ENCODE results near the gene POTEH. TPM values are rescaled to one million over a fixed set of nuclear protein-coding genes. Genes with fewer than 3 reads are reported as not detected.
"Not testable (repeated sequence)": the region's sequence is repeated elsewhere in the genome, so short reads cannot be mapped to it uniquely, and the experiment has no call there.

POTEH gene
- total RNA-seq (2014; rRNA removed; shearing (Covaris generic)) (not detected in 2 replicates), polyA plus RNA-seq (2016; fragmentation: Nextera tagmentation; extraction: Ambion mirVana) (not detected in 2 replicates)

DNA sequence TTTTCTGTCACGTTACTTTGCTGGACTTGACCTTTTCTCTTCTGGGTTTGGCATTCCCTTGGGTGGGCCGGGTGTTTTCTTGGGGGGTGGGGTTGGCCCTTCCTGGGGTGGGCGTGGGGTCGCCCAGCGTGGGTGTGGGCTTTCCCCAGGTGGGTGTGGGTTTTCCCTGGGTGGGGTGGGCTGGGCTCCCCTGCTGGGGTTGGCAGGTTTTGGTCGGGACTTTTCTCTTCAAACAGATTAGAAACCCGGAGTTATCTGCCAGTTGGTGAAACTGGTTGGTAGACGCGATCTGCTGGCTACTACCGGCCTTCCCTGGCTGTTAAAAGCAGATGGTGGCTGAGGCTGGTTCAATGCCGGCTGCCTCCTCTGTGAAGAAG is at the start of gene POTEH:
Gene POTEH (plus strand): TSS at position 278 of the 377 bp plus-strand sequence. CDS start 52 bp downstream, at position 330.
- H3K79me2 ChIP-seq (ENCODE audit: insufficient read depth); DNase-seq; H3K9me2 ChIP-seq (ENCODE audit: insufficient read depth); H3K4me2 ChIP-seq (ENCODE audit: unreplicated experiment); H3K27me3 ChIP-seq (replicated peaks; ENCODE audit: insufficient read depth); H2AFZ ChIP-seq; in situ Hi-C loops (cut with MboI); H3K27ac ChIP-seq; H3K9me3 ChIP-seq (ENCODE audit: low read depth); H4K20me1 ChIP-seq (ENCODE audit: insufficient read depth); H3F3A ChIP-seq (ENCODE audit: insufficient read depth); H3K4me1 ChIP-seq (ENCODE audit: insufficient read depth); H3K4me3 ChIP-seq; H3K9ac ChIP-seq; H3K36me3 ChIP-seq (ENCODE audit: low read depth): not testable (repeated sequence)
- WGBS, 2 experiments (ENCODE audit: low coverage in 1 of 2, low lambda C conversion rate in 2 of 2, missing lambda C conversion rate in 2 of 2), result 56 to 76% methylated on average over 6 to 7 of the region's 11 CpGs

- H3K79me2 ChIP-seq (ENCODE audit: insufficient read depth); H3K4me2 ChIP-seq (ENCODE audit: unreplicated experiment); H3K4me1 ChIP-seq (ENCODE audit: insufficient read depth); H3K9me2 ChIP-seq (ENCODE audit: insufficient read depth); H3K9me3 ChIP-seq (ENCODE audit: low read depth); H2AFZ ChIP-seq; in situ Hi-C loops (cut with MboI); DNase-seq; H3K9ac ChIP-seq; H4K20me1 ChIP-seq (ENCODE audit: insufficient read depth); H3K36me3 ChIP-seq (ENCODE audit: low read depth); H3K27me3 ChIP-seq (replicated peaks; ENCODE audit: insufficient read depth); H3K27ac ChIP-seq; H3K4me3 ChIP-seq; H3F3A ChIP-seq (ENCODE audit: insufficient read depth): not testable (repeated sequence)
- WGBS, 2 experiments (ENCODE audit: low coverage in 1 of 2, low lambda C conversion rate in 2 of 2, missing lambda C conversion rate in 2 of 2), result 70% methylated on average over 8 of the region's 19 CpGs; no CpG with 5 or more reads in 1 of the 2 experiments
These were observed 47.5 kb upstream of the POTEH start for GRCh38 chr22:15642288-15642861.

GRCh38 chr22:15651954-15652353 is 37.9 kb upstream of the POTEH start:
- H3K79me2 ChIP-seq (ENCODE audit: insufficient read depth); H3K27me3 ChIP-seq (replicated peaks; ENCODE audit: insufficient read depth); H3K4me3 ChIP-seq; H3K9me3 ChIP-seq (ENCODE audit: low read depth); H3K9ac ChIP-seq; H3K27ac ChIP-seq; H3F3A ChIP-seq (ENCODE audit: insufficient read depth); H2AFZ ChIP-seq; H4K20me1 ChIP-seq (ENCODE audit: insufficient read depth); H3K9me2 ChIP-seq (ENCODE audit: insufficient read depth); H3K4me1 ChIP-seq (ENCODE audit: insufficient read depth); DNase-seq; H3K4me2 ChIP-seq (ENCODE audit: unreplicated experiment); H3K36me3 ChIP-seq (ENCODE audit: low read depth); in situ Hi-C loops (cut with MboI): not testable (repeated sequence)
- WGBS, 2 experiments (ENCODE audit: low coverage in 1 of 2, low lambda C conversion rate in 2 of 2, missing lambda C conversion rate in 2 of 2), result 2 to 11% methylated on average over 6 of the region's 7 CpGs

GRCh38 chr22:15652738-15653137 is 37.1 kb upstream of the POTEH start:
- 21 to 27% methylated on average over 1 of the region's 6 CpGs for WGBS, 2 experiments (ENCODE audit: low coverage in 1 of 2, low lambda C conversion rate in 2 of 2, missing lambda C conversion rate in 2 of 2)
- H3K4me1 ChIP-seq (ENCODE audit: insufficient read depth); H3K9ac ChIP-seq; H3K27ac ChIP-seq; in situ Hi-C loops (cut with MboI); H3K79me2 ChIP-seq (ENCODE audit: insufficient read depth); H3K27me3 ChIP-seq (replicated peaks; ENCODE audit: insufficient read depth); H3K4me3 ChIP-seq; DNase-seq; H2AFZ ChIP-seq; H3K36me3 ChIP-seq (ENCODE audit: low read depth); H3K9me2 ChIP-seq (ENCODE audit: insufficient read depth); H3K4me2 ChIP-seq (ENCODE audit: unreplicated experiment); H3F3A ChIP-seq (ENCODE audit: insufficient read depth); H3K9me3 ChIP-seq (ENCODE audit: low read depth); H4K20me1 ChIP-seq (ENCODE audit: insufficient read depth): not testable (repeated sequence)

- H3K79me2 ChIP-seq (ENCODE audit: insufficient read depth); H3K36me3 ChIP-seq (ENCODE audit: low read depth); H3K9me2 ChIP-seq (ENCODE audit: insufficient read depth); H3K27ac ChIP-seq; in situ Hi-C loops (cut with MboI); H3K4me3 ChIP-seq; H4K20me1 ChIP-seq (ENCODE audit: insufficient read depth); H2AFZ ChIP-seq; H3K4me1 ChIP-seq (ENCODE audit: insufficient read depth); H3K9me3 ChIP-seq (ENCODE audit: low read depth); H3K27me3 ChIP-seq (replicated peaks; ENCODE audit: insufficient read depth); H3F3A ChIP-seq (ENCODE audit: insufficient read depth); DNase-seq; H3K9ac ChIP-seq; H3K4me2 ChIP-seq (ENCODE audit: unreplicated experiment): not testable (repeated sequence)
- WGBS, 2 experiments (ENCODE audit: low coverage in 1 of 2, low lambda C conversion rate in 2 of 2, missing lambda C conversion rate in 2 of 2), result 9 to 17% methylated on average over 1 to 2 of the region's 2 CpGs
These were observed 36.6 kb upstream of the POTEH start for GRCh38 chr22:15653241-15653640.

GRCh38 chr22:15661102-15661501 is 28.7 kb upstream of the POTEH start:
- H3F3A ChIP-seq (ENCODE audit: insufficient read depth); H3K9me2 ChIP-seq (ENCODE audit: insufficient read depth); DNase-seq; H3K27ac ChIP-seq; H3K9me3 ChIP-seq (ENCODE audit: low read depth); H3K36me3 ChIP-seq (ENCODE audit: low read depth); H3K27me3 ChIP-seq (replicated peaks; ENCODE audit: insufficient read depth); H4K20me1 ChIP-seq (ENCODE audit: insufficient read depth); in situ Hi-C loops (cut with MboI); H3K4me3 ChIP-seq; H2AFZ ChIP-seq; H3K79me2 ChIP-seq (ENCODE audit: insufficient read depth); H3K9ac ChIP-seq; H3K4me1 ChIP-seq (ENCODE audit: insufficient read depth); H3K4me2 ChIP-seq (ENCODE audit: unreplicated experiment): not testable (repeated sequence)
- WGBS, 2 experiments (ENCODE audit: low coverage in 1 of 2, low lambda C conversion rate in 2 of 2, missing lambda C conversion rate in 2 of 2), result no CpG with 5 or more reads among the region's 2 CpGs

GRCh38 chr22:15664682-15665081 is 25.1 kb upstream of the POTEH start:
- H3K27ac ChIP-seq; H3K79me2 ChIP-seq (ENCODE audit: insufficient read depth); H4K20me1 ChIP-seq (ENCODE audit: insufficient read depth); H3K4me3 ChIP-seq; H3F3A ChIP-seq (ENCODE audit: insufficient read depth); DNase-seq; in situ Hi-C loops (cut with MboI); H2AFZ ChIP-seq; H3K4me2 ChIP-seq (ENCODE audit: unreplicated experiment); H3K36me3 ChIP-seq (ENCODE audit: low read depth); H3K9ac ChIP-seq; H3K4me1 ChIP-seq (ENCODE audit: insufficient read depth); H3K27me3 ChIP-seq (replicated peaks; ENCODE audit: insufficient read depth); H3K9me2 ChIP-seq (ENCODE audit: insufficient read depth); H3K9me3 ChIP-seq (ENCODE audit: low read depth): not testable (repeated sequence)
- WGBS, 2 experiments (ENCODE audit: low coverage in 1 of 2, low lambda C conversion rate in 2 of 2, missing lambda C conversion rate in 2 of 2), result 17 to 43% methylated on average over 3 of the region's 3 CpGs

- in situ Hi-C loops (cut with MboI); H3F3A ChIP-seq (ENCODE audit: insufficient read depth); DNase-seq; H4K20me1 ChIP-seq (ENCODE audit: insufficient read depth); H2AFZ ChIP-seq; H3K4me2 ChIP-seq (ENCODE audit: unreplicated experiment); H3K9ac ChIP-seq; H3K4me1 ChIP-seq (ENCODE audit: insufficient read depth); H3K27ac ChIP-seq; H3K27me3 ChIP-seq (replicated peaks; ENCODE audit: insufficient read depth); H3K36me3 ChIP-seq (ENCODE audit: low read depth); H3K9me2 ChIP-seq (ENCODE audit: insufficient read depth); H3K4me3 ChIP-seq; H3K9me3 ChIP-seq (ENCODE audit: low read depth); H3K79me2 ChIP-seq (ENCODE audit: insufficient read depth): not testable (repeated sequence)
- 16 to 22% methylated on average over 5 of the region's 5 CpGs for WGBS, 2 experiments (ENCODE audit: low coverage in 1 of 2, low lambda C conversion rate in 2 of 2, missing lambda C conversion rate in 2 of 2)
These were observed 24.3 kb upstream of the POTEH start for GRCh38 chr22:15665478-15665877.

Measured in GM23248 (cell line).